Lung (tissue), 12 donors: ENCODE results near the gene PROKR1. TPM values are rescaled to one million over a fixed set of nuclear protein-coding genes. Genes with fewer than 3 reads are reported as not detected.

ENCODE experiments used
- ATAC-seq: fragments of 200-7000 bp; cut with Tn5 transposase; one replicate; pipeline ENCODE4 v1.9.1; 2020; ENCODE audit warnings: moderate number of reproducible peaks; ENCODE audit not compliant: insufficient read depth, low FRiP score
- DNase-seq, 3 donors: peaks; one replicate each; pipeline ENCODE4 v3.0.0-alpha.2; 2013 to 2017
- H3K27ac ChIP-seq, 2 donors: one replicate each; pipeline ENCODE4 v1.5.1; 2013; ENCODE audit warnings: mild to moderate bottlenecking in 2 of 2, moderate library complexity in 2 of 2, control low read depth in 1 of 2, inconsistent platforms in 1 of 2, low read depth in 1 of 2, low read length in 1 of 2
- H3K27me3 ChIP-seq, 3 donors: one replicate each; pipeline ENCODE4 v1.5.1; 2013; ENCODE audit warnings: low read length in 2 of 3; ENCODE audit not compliant: control insufficient read depth in 3 of 3, insufficient read depth in 3 of 3
- H3K36me3 ChIP-seq, 4 donors: one replicate each; pipeline ENCODE4 v1.5.1; 2013; ENCODE audit warnings: low read length in 4 of 4, mild to moderate bottlenecking in 1 of 4, moderate library complexity in 1 of 4; ENCODE audit not compliant: control insufficient read depth in 4 of 4, insufficient read depth in 4 of 4
- H3K4me1 ChIP-seq, 5 donors: one replicate each; pipeline ENCODE4 v1.5.1; 2013; ENCODE audit warnings: low read length in 5 of 5, mild to moderate bottlenecking in 2 of 5, moderate library complexity in 1 of 5; ENCODE audit not compliant: control insufficient read depth in 5 of 5, insufficient read depth in 5 of 5
- H3K4me3 ChIP-seq: one replicate; pipeline ENCODE4 v1.5.1; 2013; ENCODE audit warnings: mild to moderate bottlenecking, control low read depth, moderate library complexity
- H3K9ac ChIP-seq, 2 donors: one replicate each; pipeline ENCODE4 v1.5.1; 2013; ENCODE audit warnings: low read length in 2 of 2, control low read depth in 1 of 2; ENCODE audit not compliant: insufficient read depth in 1 of 2
- H3K9me3 ChIP-seq, 4 donors: one replicate each; pipeline ENCODE4 v1.5.1; 2013; ENCODE audit warnings: low read length in 3 of 4, mild to moderate bottlenecking in 1 of 4, moderate library complexity in 1 of 4; ENCODE audit not compliant: control insufficient read depth in 4 of 4, insufficient read depth in 3 of 4
- CTCF ChIP-seq: IDR thresholded peaks from 2 replicates; pipeline ENCODE4 v1.5.1; 2012; ENCODE audit warnings: mild to moderate bottlenecking; ENCODE audit errors: control extremely low read depth, extremely low read depth
- WGBS, 2 donors: extraction: QIAGEN DNeasy Blood & Tissue Kit; methylation state at CpG; one replicate each; pipeline ENCODE4 v1.1.7; 2013; 5-methylcytosine and 5-hydroxymethylcytosine counted together
- polyA plus RNA-seq, 2 donors: library from polyadenylated mRNA; stranded (reverse); fragments of 200-250 nt; gene quantifications; one replicate each; pipeline ENCODE4 v1.2.1, GENCODE V29; 2013
- total RNA-seq, 2 donors: library from RNA; depleted of rRNA in 1 of 2; stranded (reverse); fragments of >200 nt in 1 of 2; gene quantifications; one replicate each; pipeline ENCODE4 v1.2.1, GENCODE V29; 2014 to 2021
- donor health status: control.
- donor health status: control.
- donor health status: Bipolar disorder and iron deficiency.
- donor health status: healthy.
- donor health status: DM: yes; HTN: yes; CAD: no.

The PROKR1 gene
- total and polyA plus RNA-seq, 4 donors: 0.01 TPM; not detected in 3

GRCh38 chr2:68684197-68684596 is 40.8 kb downstream of the PROKR1 start:
- no peak for DNase-seq
- no peaks in the 10 kb centered on the region for H3K27me3 ChIP-seq
- H3K9me3 ChIP-seq: no peaks in the 10 kb centered on the region
- no peaks in the 10 kb centered on the region for H3K36me3 ChIP-seq
- no peak overlapping the region for H3K4me3 ChIP-seq
- no peak for TF ChIP-seq CTCF
- WGBS, 2 donors: 44 to 75% methylated on average over 2 of the region's 2 CpGs
- no peak for ATAC-seq
- no peak overlapping the region for H3K27ac ChIP-seq
- no peaks in the 10 kb centered on the region for H3K4me1 ChIP-seq
- H3K9ac ChIP-seq: no peak overlapping the region

- WGBS, 2 donors: 89 to 94% methylated on average over 5 of the region's 5 CpGs
- DNase-seq (no peak), ATAC-seq (no peak)
- no peaks in the 10 kb centered on the region for H3K36me3 ChIP-seq
- no peak overlapping the region for H3K27ac ChIP-seq
- H3K4me1 ChIP-seq: peaks cover 0 to 1% (median 0%) of the 10 kb centered on the region in 5 donors
- TF ChIP-seq CTCF: no peak
- no peak overlapping the region for H3K9ac ChIP-seq
- no peak overlapping the region for H3K4me3 ChIP-seq
- H3K9me3 ChIP-seq: no peaks in the 10 kb centered on the region
- H3K27me3 ChIP-seq: no peaks in the 10 kb centered on the region
Observed at GRCh38 chr2:68686178-68686577, 42.8 kb downstream of the PROKR1 start.

DNA sequence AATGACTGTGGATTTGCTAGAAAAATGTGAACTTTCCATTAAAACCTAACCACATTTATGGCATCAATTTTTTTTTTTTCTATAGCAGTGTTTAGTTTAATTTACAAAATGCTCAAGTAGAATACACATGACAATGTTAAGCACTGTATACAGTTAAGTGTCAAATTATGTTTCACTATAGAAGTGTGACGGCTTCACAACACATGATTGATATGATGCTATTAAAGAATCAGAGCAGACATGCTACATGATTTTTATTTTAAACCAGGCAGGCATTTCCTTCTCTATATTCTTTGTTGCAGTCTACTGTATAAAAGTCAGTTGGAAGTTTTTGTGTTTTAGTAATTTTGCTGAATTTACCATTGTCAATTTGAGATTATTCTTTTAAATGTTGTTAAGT is 43.6 kb downstream of the PROKR1 start:
- H3K9ac ChIP-seq: no peak overlapping the region
- WGBS, 2 donors: 85 to 90% methylated on average over 1 of the region's 1 CpG
- ATAC-seq: no peak
- H3K9me3 ChIP-seq: no peaks in the 10 kb centered on the region
- H3K27ac ChIP-seq: no peak overlapping the region
- H3K36me3 ChIP-seq: no peaks in the 10 kb centered on the region
- no peaks in the 10 kb centered on the region for H3K27me3 ChIP-seq
- no peak for DNase-seq
- peaks cover 0 to 1% (median 0%) of the 10 kb centered on the region in 5 donors for H3K4me1 ChIP-seq
- H3K4me3 ChIP-seq: no peak overlapping the region
- TF ChIP-seq CTCF: no peak
